Heart left ventricle (tissue), 13 donors: ENCODE measurements around the gene IL10RB.

Experiments
- CTCF ChIP-seq, 12 donors: fragments of 200-600 bp; sonication (generic) in 4 of 12; IDR thresholded peaks; one replicate each; pipeline versions ENCODE4 v1.5.0 to v1.8.0; 2018 to 2022; ENCODE audit warnings: antibody characterized with exemption in 12 of 12, mild to moderate bottlenecking in 5 of 12
- POLR2A ChIP-seq, 2 donors: fragments of 450-650 bp; IDR thresholded peaks; one replicate each; pipeline ENCODE4 v1.6.1; 2017; ENCODE audit warnings: antibody characterized with exemption in 2 of 2, mild to moderate bottlenecking in 2 of 2, moderate library complexity in 2 of 2
- donor health status: ischemic (EF 13 %, LVEDD 7.1; RV severe dilation, severe dysfunction).
- donor health status: DM: no; HTN: yes; CAD: no.
- donor health status: DM: no; HTN: no; CAD: no.
- donor health status: ischemic (EF 25% LVEDD 6.9; RV normal size, moderate dysfunction).
- donor health status: ischemic (EF 25% LVEDD 5.7; RV mildly dilated, moderate dysfunction).
- donor health status: ischemic (EF 35%, LVEDD 5.7; RV mildly dilated, moderate dysfunction).
- donor health status: nonischemic (EF 11% LVEDD 7.7; RV severe dilation, severe dysfunction).
- donor health status: DM: yes; HTN: yes; CAD: no.
- donor health status: PGD.
- donor health status: ischemic (EF 29% LVEDD 5.4; RV normal size, mild dysfunction).
- donor health status: nonischemic (EF 23%, LVEDD 6.1; RV moderate dilation, normal function).

GRCh38 chr21:33313611-33314010, 47.4 kb downstream of the IL10RB start:
- TF ChIP-seq CTCF (IDR thresholded peaks at IDR 0.05) (no peak), POLR2A (IDR thresholded peaks at IDR 0.05) (no peak)
